ENCODE measurements around the gene ARHGEF12. TPM values are rescaled to one million over a fixed set of nuclear protein-coding genes. Genes with fewer than 3 reads are reported as not detected.

ARHGEF12 gene
- total RNA-seq, 1 donor, result 134 TPM

GRCh38 chr11:120473503-120473902, 137.3 kb downstream of the ARHGEF12 start:
- Histone ChIP-seq H3K4me1 (ENCODE audit: insufficient read depth, low read length) (peaks cover 12% of the 10 kb centered on the region), H2AFZ (ENCODE audit: low read length) (no peak overlapping the region), H3K4me2 (ENCODE audit: insufficient read depth, low read length) (no peak overlapping the region), H3K4me3 (ENCODE audit: insufficient read depth, low read length) (no peak overlapping the region), H3K27ac (ENCODE audit: low read depth, low read length) (no peak overlapping the region), H3K27me3 (ENCODE audit: insufficient read depth, low read length) (no peaks in the 10 kb centered on the region), H3K36me3 (ENCODE audit: insufficient read depth, low read length) (peaks cover 68% of the 10 kb centered on the region), H3K79me2 (ENCODE audit: insufficient read depth, low read length) (no peaks in the 10 kb centered on the region), H3K9me3 (ENCODE audit: low read depth, low read length) (no peaks in the 10 kb centered on the region), H4K20me1 (ENCODE audit: insufficient read depth, low read length) (no peaks in the 10 kb centered on the region)
- TF ChIP-seq CTCF (IDR thresholded peaks at IDR 0.05; ENCODE audit: extremely low read depth, low read depth, low read length), result no peak
- DNase-seq (ENCODE audit: insufficient read length, low spot score, missing footprints), result no peak

GRCh38 chr11:120482149-120482548, 145.9 kb downstream of the ARHGEF12 start:
- no peak for DNase-seq (ENCODE audit: insufficient read length, low spot score, missing footprints)
- H3K36me3 ChIP-seq (ENCODE audit: insufficient read depth, low read length), result peaks cover 59% of the 10 kb centered on the region

GRCh38 chr11:120484722-120485121, 148.5 kb downstream of the ARHGEF12 start:
- Histone ChIP-seq H3K9me3 (ENCODE audit: low read depth, low read length) (no peaks in the 10 kb centered on the region), H3K36me3 (ENCODE audit: insufficient read depth, low read length) (peaks cover 44% of the 10 kb centered on the region), H4K20me1 (ENCODE audit: insufficient read depth, low read length) (peaks cover 3% of the 10 kb centered on the region)

More at GRCh38 chr11:120482149-120482548, 145.9 kb downstream of the ARHGEF12 start:
- Histone ChIP-seq H3K4me1 (ENCODE audit: insufficient read depth, low read length) (no peaks in the 10 kb centered on the region), H3K4me2 (ENCODE audit: insufficient read depth, low read length) (no peak overlapping the region), H2AFZ (ENCODE audit: low read length) (no peak overlapping the region), H3K9me3 (ENCODE audit: low read depth, low read length) (no peaks in the 10 kb centered on the region), H3K27ac (ENCODE audit: low read depth, low read length) (no peak overlapping the region), H3K27me3 (ENCODE audit: insufficient read depth, low read length) (no peaks in the 10 kb centered on the region), H3K79me2 (ENCODE audit: insufficient read depth, low read length) (no peaks in the 10 kb centered on the region), H4K20me1 (ENCODE audit: insufficient read depth, low read length) (peaks cover 3% of the 10 kb centered on the region), H3K4me3 (ENCODE audit: insufficient read depth, low read length) (no peak overlapping the region)
- no peak for TF ChIP-seq CTCF (IDR thresholded peaks at IDR 0.05; ENCODE audit: extremely low read depth, low read depth, low read length)

GRCh38 chr11:120486138-120486537, 149.9 kb downstream of the ARHGEF12 start:
- H3K4me2 ChIP-seq (ENCODE audit: insufficient read depth, low read length), result no peak overlapping the region
- H3K27me3 ChIP-seq (ENCODE audit: insufficient read depth, low read length), result no peaks in the 10 kb centered on the region
- no peak overlapping the region for H3K27ac ChIP-seq (ENCODE audit: low read depth, low read length)
- H3K4me3 ChIP-seq (ENCODE audit: insufficient read depth, low read length), result no peak overlapping the region
- H2AFZ ChIP-seq (ENCODE audit: low read length), result no peak overlapping the region
- no peaks in the 10 kb centered on the region for H3K9me3 ChIP-seq (ENCODE audit: low read depth, low read length)
- peaks cover 40% of the 10 kb centered on the region for H3K36me3 ChIP-seq (ENCODE audit: insufficient read depth, low read length)
- TF ChIP-seq CTCF (IDR thresholded peaks at IDR 0.05; ENCODE audit: extremely low read depth, low read depth, low read length), result no peak
- no peak for DNase-seq (ENCODE audit: insufficient read length, low spot score, missing footprints)
- no peaks in the 10 kb centered on the region for H3K79me2 ChIP-seq (ENCODE audit: insufficient read depth, low read length)
- H3K4me1 ChIP-seq (ENCODE audit: insufficient read depth, low read length), result no peaks in the 10 kb centered on the region
- peaks cover 3% of the 10 kb centered on the region for H4K20me1 ChIP-seq (ENCODE audit: insufficient read depth, low read length)

More at GRCh38 chr11:120484722-120485121, 148.5 kb downstream of the ARHGEF12 start:
- TF ChIP-seq CTCF (IDR thresholded peaks at IDR 0.05; ENCODE audit: extremely low read depth, low read depth, low read length), result no peak
- H3K4me1 ChIP-seq (ENCODE audit: insufficient read depth, low read length), result no peaks in the 10 kb centered on the region
- H3K27ac ChIP-seq (ENCODE audit: low read depth, low read length), result no peak overlapping the region
- H3K79me2 ChIP-seq (ENCODE audit: insufficient read depth, low read length), result no peaks in the 10 kb centered on the region
- H3K4me3 ChIP-seq (ENCODE audit: insufficient read depth, low read length), result no peak overlapping the region
- H2AFZ ChIP-seq (ENCODE audit: low read length), result no peak overlapping the region
- H3K4me2 ChIP-seq (ENCODE audit: insufficient read depth, low read length), result no peak overlapping the region
- no peaks in the 10 kb centered on the region for H3K27me3 ChIP-seq (ENCODE audit: insufficient read depth, low read length)
- DNase-seq (ENCODE audit: insufficient read length, low spot score, missing footprints), result no peak
